GM18868 (cell line): ENCODE data around the gene COL5A1.

Experiments used
- ATAC-seq: cut with Tn5 transposase; IDR thresholded peaks from one replicate; pipeline ENCODE4 v1.9.1; 2021; ENCODE audit warnings: mild to moderate bottlenecking, moderate library complexity; ENCODE audit not compliant: unreplicated experiment

The COL5A1 gene

GRCh38 chr9:134625361-134626068 is 16.1 kb upstream of the COL5A1 start:
- ATAC-seq, result no peak

GRCh38 chr9:134626069-134626423 is 15.6 kb upstream of the COL5A1 start:
- no peak for ATAC-seq

GRCh38 chr9:134626571-134627416 is 14.8 kb upstream of the COL5A1 start:
- ATAC-seq, result no peak

GRCh38 chr9:134627417-134628353 is 13.9 kb upstream of the COL5A1 start:
- no peak for ATAC-seq

GRCh38 chr9:134628354-134628736 is 13.3 kb upstream of the COL5A1 start:
- no peak for ATAC-seq

- no peak for ATAC-seq
Measured at GRCh38 chr9:134629061-134629585, 12.5 kb upstream of the COL5A1 start.

- no peak for ATAC-seq
Measured at GRCh38 chr9:134629586-134630392, 11.8 kb upstream of the COL5A1 start.

GRCh38 chr9:134630393-134630790 is 11.2 kb upstream of the COL5A1 start:
- no peak for ATAC-seq

- ATAC-seq, result no peak
Measured at GRCh38 chr9:134630861-134631260, 10.7 kb upstream of the COL5A1 start.

- ATAC-seq, result no peak
Measured at GRCh38 chr9:134631881-134632280, 9.7 kb upstream of the COL5A1 start.

GRCh38 chr9:134632329-134632728 is 9.3 kb upstream of the COL5A1 start:
- no peak for ATAC-seq

- ATAC-seq, result no peak
Measured at GRCh38 chr9:134633362-134634142, 8.1 kb upstream of the COL5A1 start.

- no peak for ATAC-seq
Measured at GRCh38 chr9:134634176-134634575, 7.4 kb upstream of the COL5A1 start.

- ATAC-seq, result no peak
Measured at GRCh38 chr9:134634667-134635230, 6.9 kb upstream of the COL5A1 start.

GRCh38 chr9:134635351-134636148 is 6.1 kb upstream of the COL5A1 start:
- ATAC-seq, result no peak

GRCh38 chr9:134636149-134636507 is 5.5 kb upstream of the COL5A1 start:
- ATAC-seq, result no peak

GRCh38 chr9:134637241-134637640 is 4.4 kb upstream of the COL5A1 start:
- no peak for ATAC-seq
